Loucy (cell line): ENCODE data around the gene MAPKBP1.

Source experiments
- H2AFZ ChIP-seq: fragments of 200-600 bp; sonication (generic); 2 replicates; pipeline ENCODE4 v1.6.0; 2016; ENCODE audit warnings: antibody characterized with exemption, mild to moderate bottlenecking, low read length, moderate library complexity
- H3F3A ChIP-seq: fragments of 200-600 bp; 2 replicates; pipeline ENCODE4 v1.6.0; 2016; ENCODE audit warnings: antibody characterized with exemption, low read depth, mild to moderate bottlenecking
- H3K27me3 ChIP-seq: fragments of 200-600 bp; sonication (generic); 2 replicates; pipeline ENCODE4 v1.6.1; 2014; ENCODE audit warnings: low read length, mild to moderate bottlenecking; ENCODE audit not compliant: insufficient read depth, poor library complexity, severe bottlenecking
- H3K36me3 ChIP-seq: fragments of 200-600 bp; sonication (generic); 2 replicates; pipeline ENCODE4 v1.6.1; 2016; ENCODE audit warnings: low read length; ENCODE audit not compliant: insufficient read depth
- H3K4me1 ChIP-seq: fragments of 200-600 bp; sonication (generic); 2 replicates; pipeline ENCODE4 v1.5.1; 2014; ENCODE audit warnings: low read length, mild to moderate bottlenecking; ENCODE audit not compliant: insufficient read depth, poor library complexity, severe bottlenecking
- H3K4me2 ChIP-seq: fragments of 200-600 bp; sonication (generic); 2 replicates; pipeline ENCODE4 v1.6.0; 2014; ENCODE audit warnings: antibody characterized with exemption, low read length, low read depth, mild to moderate bottlenecking; ENCODE audit not compliant: poor library complexity, severe bottlenecking
- H3K4me3 ChIP-seq: fragments of 200-600 bp; sonication (generic); 2 replicates; pipeline ENCODE4 v1.5.1; 2014; ENCODE audit warnings: low read length, mild to moderate bottlenecking, mixed read lengths; ENCODE audit not compliant: poor library complexity, severe bottlenecking
- H3K79me2 ChIP-seq: fragments of 200-600 bp; sonication (generic); 2 replicates; pipeline ENCODE4 v1.6.1; 2014; ENCODE audit warnings: low read length; ENCODE audit not compliant: insufficient read depth
- H3K9ac ChIP-seq: fragments of 200-600 bp; sonication (generic); 2 replicates; pipeline ENCODE4 v1.6.0; 2014; ENCODE audit warnings: mild to moderate bottlenecking, low read depth, low read length, moderate library complexity; ENCODE audit not compliant: poor library complexity, severe bottlenecking
- H3K9me2 ChIP-seq: fragments of 200-600 bp; sonication (generic); replicated peaks from 2 replicates; pipeline ENCODE4 v1.6.1; 2016; ENCODE audit warnings: low read depth, low read length, mixed read lengths
- H3K9me3 ChIP-seq: fragments of 200-600 bp; sonication (generic); 2 replicates; pipeline ENCODE4 v1.6.1; 2014; ENCODE audit warnings: mild to moderate bottlenecking, antibody characterized with exemption, low read length, low read depth; ENCODE audit not compliant: insufficient read depth
- H4K20me1 ChIP-seq: fragments of 200-600 bp; sonication (generic); 2 replicates; pipeline ENCODE4 v1.6.0; 2014; ENCODE audit warnings: antibody characterized with exemption, low read length, mild to moderate bottlenecking; ENCODE audit not compliant: insufficient read depth, poor library complexity, severe bottlenecking
- EZH2phosphoT487 ChIP-seq: fragments of 200-600 bp; IDR thresholded peaks from 2 replicates; pipeline ENCODE4 v1.6.1; 2018; ENCODE audit warnings: antibody characterized with exemption, mild to moderate bottlenecking, moderate library complexity, borderline replicate concordance
- TF ChIP-seq, protein P1 (sequence below): fragments of 200-600 bp; sonication (generic); conservative IDR thresholded peaks from 2 replicates; pipeline ENCODE4 v1.5.1; 2014; ENCODE audit warnings: mild to moderate bottlenecking, antibody characterized with exemption, low read length

MAPKBP1 gene

DNA sequence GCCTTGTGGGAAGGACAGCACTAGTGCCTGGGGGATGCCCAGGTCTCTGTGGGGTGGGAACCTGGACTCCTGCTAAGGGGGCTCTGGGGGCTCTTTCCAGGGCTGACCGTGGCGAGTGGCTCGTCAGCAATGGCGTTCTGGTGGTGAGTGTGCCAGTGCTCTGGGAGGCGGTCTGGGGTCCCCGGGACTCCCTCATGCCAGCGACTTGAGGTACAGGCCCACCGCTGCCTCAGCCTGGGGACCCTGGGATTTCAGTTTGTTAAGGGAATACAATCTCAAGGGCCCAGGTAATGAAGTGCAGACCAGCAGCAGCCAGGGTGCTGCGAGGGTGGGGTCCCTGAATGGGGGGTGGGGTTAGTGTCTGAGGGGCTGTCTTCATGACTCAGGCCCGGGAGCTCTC, 66.8 kb downstream of the MAPKBP1 start:
- Histone ChIP-seq H2AFZ (no peak overlapping the region), H3K9me3 (no peaks in the 10 kb centered on the region), H3K36me3 (no peaks in the 10 kb centered on the region; the same call in 1 of the 2 replicates), H3F3A (no peaks in the 10 kb centered on the region), H3K4me1 (peaks cover 10% of the 10 kb centered on the region), H3K27me3 (no peaks in the 10 kb centered on the region), H3K9me2 (no peaks in the 10 kb centered on the region), H3K4me2 (no peak overlapping the region), H4K20me1 (no peaks in the 10 kb centered on the region), H3K79me2 (no peaks in the 10 kb centered on the region), H3K9ac (no peak overlapping the region), H3K4me3 (no peak overlapping the region)
- TF ChIP-seq, protein P1, sequence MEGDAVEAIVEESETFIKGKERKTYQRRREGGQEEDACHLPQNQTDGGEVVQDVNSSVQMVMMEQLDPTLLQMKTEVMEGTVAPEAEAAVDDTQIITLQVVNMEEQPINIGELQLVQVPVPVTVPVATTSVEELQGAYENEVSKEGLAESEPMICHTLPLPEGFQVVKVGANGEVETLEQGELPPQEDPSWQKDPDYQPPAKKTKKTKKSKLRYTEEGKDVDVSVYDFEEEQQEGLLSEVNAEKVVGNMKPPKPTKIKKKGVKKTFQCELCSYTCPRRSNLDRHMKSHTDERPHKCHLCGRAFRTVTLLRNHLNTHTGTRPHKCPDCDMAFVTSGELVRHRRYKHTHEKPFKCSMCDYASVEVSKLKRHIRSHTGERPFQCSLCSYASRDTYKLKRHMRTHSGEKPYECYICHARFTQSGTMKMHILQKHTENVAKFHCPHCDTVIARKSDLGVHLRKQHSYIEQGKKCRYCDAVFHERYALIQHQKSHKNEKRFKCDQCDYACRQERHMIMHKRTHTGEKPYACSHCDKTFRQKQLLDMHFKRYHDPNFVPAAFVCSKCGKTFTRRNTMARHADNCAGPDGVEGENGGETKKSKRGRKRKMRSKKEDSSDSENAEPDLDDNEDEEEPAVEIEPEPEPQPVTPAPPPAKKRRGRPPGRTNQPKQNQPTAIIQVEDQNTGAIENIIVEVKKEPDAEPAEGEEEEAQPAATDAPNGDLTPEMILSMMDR: no peak
- no peak for TF ChIP-seq EZH2phosphoT487

DNA sequence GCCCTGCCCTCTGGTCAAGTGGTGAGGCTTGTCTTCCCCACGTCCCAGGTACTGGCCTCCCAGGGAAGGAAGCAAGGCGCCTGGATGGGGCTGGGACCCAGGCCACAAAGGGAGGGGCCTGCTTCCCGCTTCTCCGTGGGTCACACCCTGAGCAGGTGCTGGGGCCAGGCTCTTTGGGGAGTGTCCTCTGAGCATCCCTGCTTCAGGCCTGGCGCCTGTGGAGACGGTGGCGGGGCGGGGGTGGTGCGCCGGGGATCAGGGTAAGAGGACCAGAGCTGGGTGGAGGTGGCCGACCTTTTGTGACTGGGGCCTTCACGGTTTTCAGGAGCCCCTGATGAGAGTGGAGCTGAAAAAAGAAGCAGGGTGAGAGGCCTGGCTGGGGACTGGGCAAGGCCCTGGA, 67.9 kb downstream of the MAPKBP1 start:
- Histone ChIP-seq H3K79me2 (no peaks in the 10 kb centered on the region), H3K4me3 (no peak overlapping the region), H3K9me2 (no peaks in the 10 kb centered on the region), H3K9me3 (no peaks in the 10 kb centered on the region), H3K27me3 (no peaks in the 10 kb centered on the region), H4K20me1 (no peaks in the 10 kb centered on the region), H3K4me1 (peaks cover 3% of the 10 kb centered on the region), H3K36me3 (no peaks in the 10 kb centered on the region; the same call in 1 of the 2 replicates), H3K4me2 (no peak overlapping the region), H3F3A (no peaks in the 10 kb centered on the region), H2AFZ (no peak overlapping the region), H3K9ac (no peak overlapping the region)
- TF ChIP-seq, protein P1: no peak
- no peak for TF ChIP-seq EZH2phosphoT487

DNA sequence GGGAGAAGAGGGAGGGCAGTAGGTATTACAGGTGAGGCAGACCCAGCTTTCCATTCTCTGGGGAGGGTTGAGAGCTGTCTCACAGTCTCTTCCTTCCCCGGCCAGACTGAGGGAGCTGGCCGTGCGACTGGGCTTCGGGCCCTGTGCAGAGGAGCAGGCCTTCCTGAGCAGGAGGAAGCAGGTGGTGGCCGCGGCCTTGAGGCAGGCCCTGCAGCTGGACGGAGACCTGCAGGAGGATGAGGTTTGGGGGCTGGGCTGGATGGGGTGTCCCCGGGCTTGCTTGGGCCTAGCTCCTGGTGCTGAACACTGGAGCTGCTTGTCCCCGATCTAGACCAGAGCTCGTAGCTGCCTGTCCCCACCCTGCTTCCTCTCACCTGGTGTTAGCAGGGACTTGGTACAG, 69.3 kb downstream of the MAPKBP1 start:
- H3K27me3 ChIP-seq: no peaks in the 10 kb centered on the region
- no peaks in the 10 kb centered on the region for H3K9me2 ChIP-seq
- no peaks in the 10 kb centered on the region for H3F3A ChIP-seq
- H3K36me3 ChIP-seq: no peaks in the 10 kb centered on the region; the same call in 1 of the 2 replicates
- H3K79me2 ChIP-seq: no peaks in the 10 kb centered on the region
- TF ChIP-seq, protein P1: no peak
- no peak for TF ChIP-seq EZH2phosphoT487
- H4K20me1 ChIP-seq: no peaks in the 10 kb centered on the region
- H3K9ac ChIP-seq: no peak overlapping the region
- no peak overlapping the region for H3K4me3 ChIP-seq
- no peak overlapping the region for H3K4me2 ChIP-seq
- H3K9me3 ChIP-seq: no peaks in the 10 kb centered on the region
- H3K4me1 ChIP-seq: no peaks in the 10 kb centered on the region
- H2AFZ ChIP-seq: no peak overlapping the region
